H1 (cell line): ENCODE results near the gene KLF2. TPM values are rescaled to one million over a fixed set of nuclear protein-coding genes. Genes with fewer than 3 reads are reported as not detected.

Experiments
- CTCF ChIA-PET: fragments of 300-600 bp; sonication (Branson Sonifier 250); formaldehyde crosslinking; loops from one replicate; lab custom pipeline; 2021; ENCODE audit not compliant: partially characterized antibody; lab: Charles Lee
- POLR2A ChIA-PET: fragments of 300-600 bp; sonication (Branson Sonifier 250); formaldehyde crosslinking; loops from one replicate; lab custom pipeline; 2021; ENCODE audit warnings: inconsistent platforms; ENCODE audit not compliant: partially characterized antibody; lab: Charles Lee
- DNase-seq, 2 experiments: peaks; one replicate each; pipeline versions ENCODE4 v3.0.0 to v3.0.0-alpha.2; 2010 to 2022; ENCODE audit warnings: low spot score in 2 of 2, low read depth in 1 of 2, mixed read lengths in 1 of 2
- FAIRE-seq: peaks from 2 replicates; lab custom pipeline; 2011; peaks lifted over from hg19 to GRCh38; lab: Jason Lieb, UNC
- H2AFZ ChIP-seq: 2 replicates; pipeline ENCODE4 v1.8.1; 2012; ENCODE audit warnings: low read length, inconsistent platforms
- H2AK5ac ChIP-seq: 2 replicates; pipeline ENCODE4 v1.6.1; 2013; ENCODE audit warnings: low read depth, low read length
- H2BK120ac ChIP-seq: replicated peaks from 2 replicates; pipeline ENCODE3; 2013; ENCODE audit warnings: low read depth, low read length, inconsistent platforms
- H2BK12ac ChIP-seq: 2 replicates; pipeline ENCODE4 v1.6.1; 2013; ENCODE audit warnings: low read depth, low read length
- H2BK15ac ChIP-seq: 2 replicates; pipeline ENCODE4 v1.6.1; 2013; ENCODE audit warnings: low read length
- H2BK20ac ChIP-seq: 2 replicates; pipeline ENCODE4 v1.6.1; 2013; ENCODE audit warnings: low read length
- H2BK5ac ChIP-seq: 2 replicates; pipeline ENCODE4 v1.6.1; 2013; ENCODE audit warnings: low read depth, low read length
- H3K14ac ChIP-seq: 2 replicates; pipeline ENCODE4 v1.6.1; 2013; ENCODE audit warnings: inconsistent platforms; ENCODE audit not compliant: insufficient read length
- H3K18ac ChIP-seq: 2 replicates; pipeline ENCODE4 v1.6.1; 2013; ENCODE audit warnings: low read length; ENCODE audit errors: extremely low read depth
- H3K23ac ChIP-seq: 2 replicates; pipeline ENCODE4 v1.6.1; 2013; ENCODE audit warnings: inconsistent platforms; ENCODE audit not compliant: insufficient read length
- H3K23me2 ChIP-seq: 2 replicates; pipeline ENCODE4 v1.6.1; 2013; ENCODE audit warnings: low read depth, low read length
- H3K27ac ChIP-seq: 2 replicates; pipeline ENCODE4 v1.6.1; 2011; ENCODE audit warnings: low read depth, low read length, inconsistent platforms
- H3K27me3 ChIP-seq, 4 experiments: replicated peaks in 1 of 4; 1 replicate in 1 of 4; 2 replicates in 3 of 4; pipeline versions ENCODE4 v1.6.1 to v1.8.1; 2011 to 2013; ENCODE audit warnings: low read length in 3 of 4, mild to moderate bottlenecking in 3 of 4, inconsistent platforms in 2 of 4, mixed read lengths in 2 of 4, moderate library complexity in 1 of 4; ENCODE audit not compliant: control insufficient read depth in 3 of 4, insufficient read depth in 3 of 4; ENCODE audit errors: extremely low read depth in 1 of 4
- H3K36me3 ChIP-seq, 4 experiments: 2 replicates each; pipeline versions ENCODE4 v1.6.1 to v1.8.1; 2011 to 2013; ENCODE audit warnings: mild to moderate bottlenecking in 4 of 4, low read length in 3 of 4, moderate library complexity in 2 of 4, control low read depth in 1 of 4, inconsistent platforms in 1 of 4; ENCODE audit not compliant: insufficient read depth in 4 of 4, control insufficient read depth in 2 of 4
- H3K4ac ChIP-seq: replicated peaks from 2 replicates; pipeline ENCODE3; 2013; ENCODE audit warnings: low read length, low read depth, mixed read lengths, inconsistent platforms; ENCODE audit not compliant: insufficient read length
- H3K4me1 ChIP-seq, 4 experiments: replicated peaks in 1 of 4; 1 replicate in 1 of 4; 2 replicates in 3 of 4; pipeline versions ENCODE4 v1.6.1 to v1.8.1; 2011 to 2013; ENCODE audit warnings: low read length in 3 of 4, inconsistent platforms in 2 of 4, mixed read lengths in 1 of 4; ENCODE audit not compliant: insufficient read depth in 4 of 4, control insufficient read depth in 3 of 4
- H3K4me2 ChIP-seq, 2 experiments: 2 replicates each; pipeline versions ENCODE4 v1.6.1 to v1.8.1; 2011 to 2013; ENCODE audit warnings: low read depth in 2 of 2, low read length in 2 of 2, control low read depth in 1 of 2, inconsistent platforms in 1 of 2, mild to moderate bottlenecking in 1 of 2; ENCODE audit not compliant: insufficient read depth in 1 of 2
- H3K4me3 ChIP-seq, 4 experiments: fragments of 200-600, 300-600 bp in 1 of 4; sonication (generic), shearing (Covaris generic), sonication (Bioruptor Twin) in 1 of 4; 2 replicates each; pipeline versions ENCODE4 v1.5.1 to v1.8.1; 2011 to 2016; ENCODE audit warnings: low read length in 4 of 4, low read depth in 3 of 4, control low read depth in 2 of 4, inconsistent platforms in 2 of 4, mild to moderate bottlenecking in 2 of 4, mixed read lengths in 1 of 4, moderate library complexity in 1 of 4; ENCODE audit not compliant: insufficient read depth in 2 of 4; ENCODE audit errors: extremely low read depth in 1 of 4
- H3K56ac ChIP-seq: replicated peaks from 2 replicates; pipeline ENCODE3; 2013; ENCODE audit warnings: low read depth, mild to moderate bottlenecking, mixed read lengths, low read length, inconsistent platforms; ENCODE audit not compliant: insufficient read length
- H3K79me1 ChIP-seq: 2 replicates; pipeline ENCODE4 v1.6.1; 2013; ENCODE audit warnings: low read depth, low read length, control low read depth
- H3K79me2 ChIP-seq, 2 experiments: 2 replicates each; pipeline versions ENCODE4 v1.6.1 to v1.8.1; 2012 to 2013; ENCODE audit warnings: low read length in 2 of 2, mild to moderate bottlenecking in 2 of 2, inconsistent platforms in 1 of 2; ENCODE audit not compliant: insufficient read depth in 2 of 2, control insufficient read depth in 1 of 2
- H3K9ac ChIP-seq, 4 experiments: replicated peaks in 1 of 4; 1 replicate in 1 of 4; 2 replicates in 3 of 4; pipeline versions ENCODE4 v1.6.1 to v1.8.1; 2011 to 2013; ENCODE audit warnings: low read depth in 3 of 4, low read length in 3 of 4, control low read depth in 2 of 4, mild to moderate bottlenecking in 2 of 4, moderate library complexity in 2 of 4, inconsistent platforms in 1 of 4; ENCODE audit errors: extremely low read depth in 1 of 4
- H3K9me3 ChIP-seq, 2 experiments: 2 replicates each; pipeline versions ENCODE4 v1.6.1 to v1.8.1; 2012 to 2013; ENCODE audit warnings: mild to moderate bottlenecking in 2 of 2, moderate library complexity in 2 of 2, control low read depth in 1 of 2, inconsistent platforms in 1 of 2, low read depth in 1 of 2, low read length in 1 of 2, mixed read lengths in 1 of 2; ENCODE audit not compliant: insufficient read depth in 2 of 2
- H4K20me1 ChIP-seq, 2 experiments: replicated peaks in 1 of 2; 2 replicates each; pipeline versions ENCODE3 to v1.8.1; 2011 to 2013; ENCODE audit warnings: inconsistent platforms in 2 of 2, low read length in 2 of 2, mild to moderate bottlenecking in 1 of 2; ENCODE audit not compliant: insufficient read depth in 2 of 2, control insufficient read depth in 1 of 2
- H4K5ac ChIP-seq: 2 replicates; pipeline ENCODE4 v1.6.1; 2013; ENCODE audit warnings: low read length, low read depth, mixed read lengths, inconsistent platforms; ENCODE audit not compliant: insufficient read length
- H4K8ac ChIP-seq: 2 replicates; pipeline ENCODE4 v1.8.0; 2013; ENCODE audit warnings: mild to moderate bottlenecking, moderate library complexity, low read length, inconsistent platforms; ENCODE audit not compliant: insufficient read depth; ENCODE audit errors: extremely low read depth
- H4K91ac ChIP-seq: replicated peaks from 2 replicates; pipeline ENCODE3; 2013; ENCODE audit warnings: low read length, mixed read lengths, inconsistent platforms; ENCODE audit not compliant: insufficient read length
- ASH2L ChIP-seq: fragments of 200-600, 300-600 bp; sonication (generic); IDR thresholded peaks from one replicate; pipeline ENCODE4 v1.7.1; 2017; ENCODE audit warnings: low read length
- ATF2 ChIP-seq: IDR thresholded peaks from 2 replicates; pipeline ENCODE4 v1.6.1; 2012; ENCODE audit warnings: low read length, inconsistent platforms
- BACH1 ChIP-seq: IDR thresholded peaks from 2 replicates; pipeline ENCODE4 v1.6.1; 2012; ENCODE audit warnings: low read length, improper control_type of control experiment
- CEBPB ChIP-seq: IDR thresholded peaks from 2 replicates; pipeline ENCODE4 v1.6.1; 2012; ENCODE audit warnings: low read depth, low read length
- CHD2 ChIP-seq: IDR thresholded peaks from 2 replicates; pipeline ENCODE4 v1.6.1; 2012; ENCODE audit warnings: low read length, improper control_type of control experiment
- CREB1 ChIP-seq: IDR thresholded peaks from 2 replicates; pipeline ENCODE4 v1.6.1; 2012; ENCODE audit warnings: inconsistent platforms
- HDAC6 ChIP-seq: IDR thresholded peaks from one replicate; pipeline ENCODE4 v1.7.1; 2012; ENCODE audit warnings: low read depth, mild to moderate bottlenecking, inconsistent platforms, low read length, moderate library complexity
- SAP30 ChIP-seq: fragments of 300-600 bp; sonication (generic); IDR thresholded peaks from 2 replicates; pipeline ENCODE4 v1.7.1; 2012; ENCODE audit warnings: low read length, moderate library complexity, mild to moderate bottlenecking, inconsistent platforms; ENCODE audit not compliant: insufficient read depth, insufficient replicate concordance
- SP2 ChIP-seq: IDR thresholded peaks from 2 replicates; pipeline ENCODE4 v1.6.1; 2012; ENCODE audit warnings: mild to moderate bottlenecking, low read length, inconsistent platforms
- SRF ChIP-seq: IDR thresholded peaks from 2 replicates; pipeline ENCODE4 v1.6.1; 2011; ENCODE audit warnings: mild to moderate bottlenecking, low read depth, low read length, moderate library complexity
- ZNF274 ChIP-seq: IDR thresholded peaks from 2 replicates; pipeline ENCODE4 v1.7.0; 2012; ENCODE audit warnings: low read length, borderline replicate concordance; ENCODE audit errors: extremely low read depth
- WGBS, 2 experiments: shearing (Covaris generic) in 1 of 2; methylation state at CpG; one replicate each; pipeline versions ENCODE4 v1.1.6 to v1.1.7; 2013 to 2015; ENCODE audit warnings: low lambda C conversion rate in 2 of 2, mixed read lengths in 2 of 2, inconsistent platforms in 1 of 2, low coverage in 1 of 2, missing lambda C conversion rate in 1 of 2; ENCODE audit not compliant: insufficient replicate concordance in 2 of 2, insufficient coverage in 1 of 2, insufficient read length in 1 of 2; ENCODE audit errors: extremely low coverage in 1 of 2, missing lambda C conversion rate in 1 of 2; 5-methylcytosine and 5-hydroxymethylcytosine counted together
- polyA plus RNA-seq, 7 experiments: library from polyadenylated mRNA; depleted of rRNA in 3 of 7; stranded (reverse) in 5 of 7; unstranded in 2 of 7; fragments of >200 nt in 5 of 7; fragments of 200-250 nt in 2 of 7; gene quantifications; 1 replicate in 5 of 7; 2 replicates in 1 of 7; 4 replicates in 1 of 7; pipeline versions ENCODE4 v1.2.1 to v1.2.3, GENCODE V29; 2011 to 2013; ENCODE audit warnings: missing spikeins in 2 of 7, mixed read lengths in 2 of 7
- total RNA-seq: library from RNA; stranded (reverse); fragmentation: NEBNext Ultra II Directional; extraction: Animal tissue kit (Norgen Biotek cat#: 25700); gene quantifications from 2 replicates; pipeline ENCODE4 v1.2.1, GENCODE V29; 2021
- TF ChIP-seq, protein P1 (sequence below): IDR thresholded peaks from 2 replicates; pipeline ENCODE4 v1.6.1; 2011; ENCODE audit warnings: low read depth, mild to moderate bottlenecking, low read length; ENCODE audit not compliant: insufficient read depth

The KLF2 gene
- total and polyA plus RNA-seq, 2 of the 8 experiments (the other 6 are each of a cell fraction or from before 2014, with no cell fraction given), result 0.19 to 0.33 TPM

DNA sequence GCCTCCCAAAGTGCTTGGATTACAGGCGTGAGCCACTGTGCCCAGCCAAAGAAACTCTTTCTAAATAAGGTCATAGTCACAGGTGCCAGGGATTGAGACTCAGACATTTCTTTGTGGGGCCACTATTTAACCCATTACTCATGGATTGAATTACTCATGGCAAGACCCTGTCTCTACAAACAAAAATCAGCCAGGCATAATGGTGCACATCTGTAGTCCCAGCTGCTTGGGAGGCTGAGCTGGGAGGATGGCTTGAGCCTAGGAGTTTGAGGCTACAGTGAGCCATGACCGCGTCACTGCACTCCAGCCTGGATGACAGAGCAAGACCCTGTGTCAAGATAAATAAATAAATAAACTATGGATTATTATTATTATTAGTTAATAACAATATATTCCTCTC lies 3.6 kb upstream of the KLF2 start:
- WGBS, 2 experiments, result 95% methylated on average over 3 of the region's 3 CpGs; no CpG with 5 or more reads in 1 of the 2 experiments

More for the DNA sequence above, 3.6 kb upstream of the KLF2 start:
- Histone ChIP-seq H3K36me3 (peaks cover 0 to 4% (median 0%) of the 10 kb centered on the region in 4 experiments; a peak in 1 of 8 replicates), H2AK5ac (no peak overlapping the region), H3K4me3 (no peak overlapping the region), H3K4me2 (no peak overlapping the region), H4K91ac (no peak overlapping the region), H3K79me2 (no peaks in the 10 kb centered on the region), H2BK120ac (no peak overlapping the region), H3K9me3 (no peaks in the 10 kb centered on the region), H2BK12ac (no peak overlapping the region), H4K8ac (no peak overlapping the region), H3K4ac (no peak overlapping the region), H2BK20ac (no peak overlapping the region), H3K27ac (no peak overlapping the region), H3K9ac (no peak overlapping the region), H4K20me1 (peaks cover 0 to 4% of the 10 kb centered on the region in 2 experiments), H3K14ac (no peak overlapping the region), H4K5ac (no peak overlapping the region), H3K23me2 (peaks cover 9% of the 10 kb centered on the region; the same call in 1 of the 2 replicates), H3K18ac (no peak overlapping the region), H3K79me1 (no peaks in the 10 kb centered on the region), H3K27me3 (peaks cover 15 to 36% (median 29%) of the 10 kb centered on the region in 4 experiments), H3K23ac (no peak overlapping the region), H3K4me1 (peaks cover 0 to 3% (median 0%) of the 10 kb centered on the region in 4 experiments; a peak in 4 of 7 replicates), H2BK15ac (no peak overlapping the region), H2AFZ (no peak overlapping the region), H2BK5ac (no peak overlapping the region), H3K56ac (no peak overlapping the region)
- no peak for TF ChIP-seq ATF2
- TF ChIP-seq SAP30, result no peak
- TF ChIP-seq SRF, result no peak
- no peak for TF ChIP-seq CREB1
- no peak for TF ChIP-seq SP2
- TF ChIP-seq HDAC6, result no peak
- TF ChIP-seq ZNF274, result no peak
- TF ChIP-seq, protein P1, sequence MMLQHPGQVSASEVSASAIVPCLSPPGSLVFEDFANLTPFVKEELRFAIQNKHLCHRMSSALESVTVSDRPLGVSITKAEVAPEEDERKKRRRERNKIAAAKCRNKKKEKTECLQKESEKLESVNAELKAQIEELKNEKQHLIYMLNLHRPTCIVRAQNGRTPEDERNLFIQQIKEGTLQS, result no peak
- TF ChIP-seq ASH2L, result no peak
- no peak for TF ChIP-seq CHD2
- no peak for TF ChIP-seq CEBPB
- TF ChIP-seq BACH1, result no peak
- FAIRE-seq (no peak), DNase-seq (no peak)
- POLR2A ChIA-PET, result no interaction called here
- CTCF ChIA-PET, result no interaction called here
